ENCODE data around the gene UCK2. TPM values are rescaled to one million over a fixed set of nuclear protein-coding genes. Genes with fewer than 3 reads are reported as not detected.
"Not testable (repeated sequence)": the region's sequence is repeated elsewhere in the genome, so short reads cannot be mapped to it uniquely, and the experiment has no call there.

Gene UCK2
- polyA plus RNA-seq (ENCODE audit: insufficient read length in 10 of 10) = 10 to 100 TPM; 14.0 to 20.6 (median 16.4) TPM
- long read RNA-seq, donor 1, partial matches to known transcripts = 0 of 4 reads
- long read RNA-seq, donor 1, other reads (novel, unspliced or antisense) = 0 of 4 reads
- long read RNA-seq, donor 2, transcript UCK2-201 (7 exons, 1,375 nt) = major isoform, 6 of 6 reads
- long read RNA-seq, donor 2, partial matches to known transcripts = 0 of 6 reads
- long read RNA-seq, donor 2, other reads (novel, unspliced or antisense) = 0 of 6 reads
- long read RNA-seq, donor 3 = 0 reads
- long read RNA-seq, donor 4, partial matches to known transcripts = 0 of 3 reads
- long read RNA-seq, donor 4, other reads (novel, unspliced or antisense) = 0 of 3 reads
- long read RNA-seq, donor 5, full-length matches to known transcripts = 12 of 12 reads
- long read RNA-seq, donor 5, partial matches to known transcripts = 0 of 12 reads
- long read RNA-seq, donor 5, other reads (novel, unspliced or antisense) = 0 of 12 reads
- long read RNA-seq, donor 6, full-length matches to known transcripts = 5 of 5 reads
- long read RNA-seq, donor 6, partial matches to known transcripts = 0 of 5 reads
- long read RNA-seq, donor 6, other reads (novel, unspliced or antisense) = 0 of 5 reads
- long read RNA-seq, donor 7, partial matches to known transcripts = 0 of 1 reads
- long read RNA-seq, donor 7, other reads (novel, unspliced or antisense) = 0 of 1 reads
- long read RNA-seq, donor 8, partial matches to known transcripts = 0 of 3 reads
- long read RNA-seq, donor 8, other reads (novel, unspliced or antisense) = 0 of 3 reads
- long read RNA-seq, donor 9 = 0 reads

- peak; percentile 54 to 94 (median 76) for DNase-seq
Measured at GRCh38 chr1:165827268-165828102, at the start of gene UCK2. Gene UCK2, plus strand, starts transcription at chr1:165827614. Its CDS starts 220 bp downstream, at chr1:165827834.

GRCh38 chr1:165778197-165778596 lies 49.2 kb upstream of the UCK2 start:
- DNase-seq = not testable (repeated sequence)

- DNase-seq = not testable (repeated sequence)
Measured at GRCh38 chr1:165783519-165783918, 43.9 kb upstream of the UCK2 start.

- no peak for DNase-seq
Measured at GRCh38 chr1:165787741-165788140, 39.7 kb upstream of the UCK2 start.

GRCh38 chr1:165793951-165794350 lies 33.5 kb upstream of the UCK2 start:
- no peak for DNase-seq

GRCh38 chr1:165795894-165796293 lies 31.5 kb upstream of the UCK2 start:
- DNase-seq = no peak

GRCh38 chr1:165799387-165799786 lies 28.0 kb upstream of the UCK2 start:
- DNase-seq = no peak

- not testable (repeated sequence) for DNase-seq
Measured at GRCh38 chr1:165804513-165804912, 22.9 kb upstream of the UCK2 start.

- DNase-seq = no peak
Measured at GRCh38 chr1:165807613-165808012, 19.8 kb upstream of the UCK2 start.

- DNase-seq = no peak
Measured at GRCh38 chr1:165815725-165816124, 11.7 kb upstream of the UCK2 start.

- no peak for DNase-seq
Measured at GRCh38 chr1:165816157-165816556, 11.3 kb upstream of the UCK2 start.

GRCh38 chr1:165816826-165817497 lies 10.5 kb upstream of the UCK2 start:
- no peak for DNase-seq

GRCh38 chr1:165823552-165824268 lies 3.7 kb upstream of the UCK2 start:
- no peak for DNase-seq

- DNase-seq = no peak
Measured at GRCh38 chr1:165824269-165824643, 3.2 kb upstream of the UCK2 start.

- DNase-seq = peak in 2 of 3 donors; percentile 47 to 56
Measured at GRCh38 chr1:165826565-165827267, 698 bp upstream of the UCK2 start.

- DNase-seq = peak; percentile 17 to 83 (median 52)
Measured at GRCh38 chr1:165828103-165828668, 772 bp downstream of the UCK2 start.

GRCh38 chr1:165828669-165829329 lies 1.4 kb downstream of the UCK2 start:
- peak; percentile 69 to 85 (median 69) for DNase-seq

GRCh38 chr1:165829888-165830287 lies 2.5 kb downstream of the UCK2 start:
- DNase-seq = no peak

GRCh38 chr1:165831146-165831545 lies 3.7 kb downstream of the UCK2 start:
- no peak for DNase-seq

Measured in muscle of back (tissue), 13 donors.